Epithelial cell of esophagus (primary cell): ENCODE data around the gene HSPB6.
A peak's percentile ranks its signal among the peaks of the same experiment; 100 is the strongest.
"Not testable (repeated sequence)": the region's sequence is repeated elsewhere in the genome, so short reads cannot be mapped to it uniquely, and the experiment has no call there.

Experiments used
- DNase-seq: peaks from one replicate; pipeline ENCODE4 v3.0.0; 2010; ENCODE audit warnings: low read depth
- H3K4me3 ChIP-seq: 2 replicates; pipeline ENCODE4 v1.5.1; 2011; ENCODE audit warnings: mild to moderate bottlenecking, low read length, control low read depth
- TF ChIP-seq, protein P1 (sequence below): IDR thresholded peaks from 2 replicates; pipeline ENCODE4 v1.5.1; 2011; ENCODE audit warnings: low read depth, mild to moderate bottlenecking, low read length, control low read depth, inconsistent platforms; ENCODE audit not compliant: insufficient read depth; ENCODE audit errors: missing control alignments

Gene HSPB6, protein sequence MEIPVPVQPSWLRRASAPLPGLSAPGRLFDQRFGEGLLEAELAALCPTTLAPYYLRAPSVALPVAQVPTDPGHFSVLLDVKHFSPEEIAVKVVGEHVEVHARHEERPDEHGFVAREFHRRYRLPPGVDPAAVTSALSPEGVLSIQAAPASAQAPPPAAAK

DNA sequence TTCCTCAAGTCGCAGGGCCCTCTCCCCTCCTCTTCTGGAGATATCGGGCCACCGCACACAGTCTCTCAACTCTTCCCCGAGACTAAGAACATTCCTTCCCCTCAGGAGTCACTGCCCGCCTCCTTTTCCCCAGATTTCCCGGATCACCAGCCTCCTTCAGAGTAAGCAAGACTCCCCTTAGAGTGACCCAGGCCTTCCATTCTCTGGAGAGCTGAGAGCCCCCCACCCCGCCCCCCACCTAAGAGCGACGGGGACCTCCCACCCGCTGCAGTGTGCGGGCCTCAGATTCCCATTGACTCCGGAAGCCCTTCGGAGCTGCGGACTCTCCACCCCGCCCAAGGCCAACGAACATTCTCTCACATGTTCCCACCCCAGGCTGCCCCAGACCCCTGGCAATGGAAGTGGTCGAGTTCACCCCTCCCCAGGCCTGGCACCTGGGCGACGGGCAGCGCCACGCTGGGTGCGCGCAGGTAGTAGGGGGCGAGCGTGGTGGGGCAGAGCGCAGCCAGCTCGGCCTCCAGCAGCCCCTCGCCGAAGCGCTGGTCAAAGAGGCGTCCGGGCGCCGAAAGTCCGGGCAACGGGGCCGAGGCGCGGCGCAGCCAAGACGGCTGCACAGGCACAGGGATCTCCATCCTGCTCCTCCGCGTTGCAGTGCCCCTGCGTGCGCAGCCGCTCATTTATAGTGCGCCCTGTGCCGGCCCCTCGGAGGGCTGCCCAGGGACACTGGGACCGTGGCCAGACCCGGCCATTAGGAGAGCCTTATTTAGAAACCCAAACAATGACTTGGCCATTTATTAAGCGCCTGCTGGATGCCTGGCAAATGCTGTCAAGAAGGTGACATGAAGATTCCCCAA is at the start of gene HSPB6:
HSPB6 (minus strand) TSS at position 653 of the 854 bp plus-strand sequence; CDS start at position 632, 21 bp downstream.
- DNase-seq, result no peak
- TF ChIP-seq, protein P1, sequence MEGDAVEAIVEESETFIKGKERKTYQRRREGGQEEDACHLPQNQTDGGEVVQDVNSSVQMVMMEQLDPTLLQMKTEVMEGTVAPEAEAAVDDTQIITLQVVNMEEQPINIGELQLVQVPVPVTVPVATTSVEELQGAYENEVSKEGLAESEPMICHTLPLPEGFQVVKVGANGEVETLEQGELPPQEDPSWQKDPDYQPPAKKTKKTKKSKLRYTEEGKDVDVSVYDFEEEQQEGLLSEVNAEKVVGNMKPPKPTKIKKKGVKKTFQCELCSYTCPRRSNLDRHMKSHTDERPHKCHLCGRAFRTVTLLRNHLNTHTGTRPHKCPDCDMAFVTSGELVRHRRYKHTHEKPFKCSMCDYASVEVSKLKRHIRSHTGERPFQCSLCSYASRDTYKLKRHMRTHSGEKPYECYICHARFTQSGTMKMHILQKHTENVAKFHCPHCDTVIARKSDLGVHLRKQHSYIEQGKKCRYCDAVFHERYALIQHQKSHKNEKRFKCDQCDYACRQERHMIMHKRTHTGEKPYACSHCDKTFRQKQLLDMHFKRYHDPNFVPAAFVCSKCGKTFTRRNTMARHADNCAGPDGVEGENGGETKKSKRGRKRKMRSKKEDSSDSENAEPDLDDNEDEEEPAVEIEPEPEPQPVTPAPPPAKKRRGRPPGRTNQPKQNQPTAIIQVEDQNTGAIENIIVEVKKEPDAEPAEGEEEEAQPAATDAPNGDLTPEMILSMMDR, result no peak

DNA sequence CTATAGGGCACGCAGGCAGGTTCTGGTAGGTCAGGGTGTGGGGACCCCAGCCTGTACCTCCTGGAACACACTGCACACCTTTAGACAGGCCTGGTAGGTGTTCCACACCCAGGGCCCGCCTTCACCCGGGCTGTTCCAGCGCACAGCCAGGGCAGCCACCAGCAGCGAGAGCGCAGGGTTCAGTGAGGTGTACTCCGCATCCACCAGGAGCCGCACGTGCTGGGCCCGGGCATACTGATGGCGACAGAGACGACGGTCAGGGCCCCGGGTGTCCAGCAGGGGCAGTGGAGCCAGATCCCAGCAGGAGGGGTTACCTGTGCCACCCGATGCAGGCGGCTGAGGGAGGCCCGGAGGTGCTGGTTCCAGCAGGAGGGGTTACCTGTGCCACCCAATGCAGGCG is 49.8 kb upstream of the HSPB6 start:
- TF ChIP-seq, protein P1, result no peak
- DNase-seq, result no peak
- no peak overlapping the region for H3K4me3 ChIP-seq

More for the DNA sequence above, at the start of gene HSPB6:
- H3K4me3 ChIP-seq, result peak within 1 kb of the TSS; percentile 99

- H3K4me3 ChIP-seq, result no peak overlapping the region
- DNase-seq, result no peak
- TF ChIP-seq, protein P1, result no peak
Measured at GRCh38 chr19:35805526-35806102, 48.8 kb upstream of the HSPB6 start.

GRCh38 chr19:35801828-35802227 is 45.0 kb upstream of the HSPB6 start:
- DNase-seq, result no peak
- no peak overlapping the region for H3K4me3 ChIP-seq
- TF ChIP-seq, protein P1, result no peak

GRCh38 chr19:35797663-35798062 is 40.8 kb upstream of the HSPB6 start:
- DNase-seq, result no peak
- H3K4me3 ChIP-seq, result no peak overlapping the region

GRCh38 chr19:35796645-35797542 is 40.1 kb upstream of the HSPB6 start:
- no peak overlapping the region for H3K4me3 ChIP-seq

More at GRCh38 chr19:35797663-35798062, 40.8 kb upstream of the HSPB6 start:
- TF ChIP-seq, protein P1, result no peak

DNA sequence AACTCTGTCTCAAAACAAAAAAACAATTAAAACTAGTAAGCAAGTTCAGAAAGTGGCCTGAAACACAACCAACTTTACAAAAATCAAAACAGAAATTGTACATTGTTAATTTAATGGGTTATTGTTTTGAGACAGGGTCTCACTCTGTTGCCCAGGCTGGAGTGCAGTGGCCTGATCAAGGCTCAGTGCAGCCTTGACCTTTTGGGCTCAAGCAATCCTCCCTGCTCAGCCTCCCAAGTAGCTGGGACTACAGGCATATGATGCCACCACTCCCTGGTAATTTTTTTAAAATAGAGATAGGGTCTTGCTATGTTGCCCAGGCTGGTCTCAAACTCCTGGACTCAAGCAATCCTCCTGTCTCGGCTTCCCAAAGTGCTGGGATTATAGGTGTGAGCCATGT is 38.7 kb upstream of the HSPB6 start:
- DNase-seq, H3K4me3 ChIP-seq: not testable (repeated sequence)

More at GRCh38 chr19:35796645-35797542, 40.1 kb upstream of the HSPB6 start:
- TF ChIP-seq, protein P1, result no peak
- no peak for DNase-seq
